Cardiac fibroblast (primary cell): Measurements from ENCODE around the gene EIF2B5.

Source experiments
- DNase-seq, 2 donors: peaks; one replicate each; pipeline versions ENCODE4 v3.0.0 to v3.0.0-alpha.2; 2010; ENCODE audit warnings: low read depth in 2 of 2
- H3K4me3 ChIP-seq, 2 donors: replicated peaks in 1 of 2; 1 replicate in 1 of 2; 2 replicates in 1 of 2; pipeline ENCODE4 v1.5.1; 2011; ENCODE audit warnings: low read depth in 2 of 2, low read length in 2 of 2, mild to moderate bottlenecking in 2 of 2, moderate library complexity in 1 of 2
- TF ChIP-seq, protein P1 (sequence below): IDR thresholded peaks from one replicate; pipeline ENCODE4 v1.5.1; 2011; ENCODE audit warnings: low read depth, mild to moderate bottlenecking, low read length, inconsistent platforms

EIF2B5 gene

GRCh38 chr3:184135149-184135910 is at the start of gene EIF2B5:
Gene EIF2B5, plus strand, starts transcription at chr3:184135358. Its CDS starts 28 bp downstream, at chr3:184135386.
- peak; percentile 94 to 95 for DNase-seq
- TF ChIP-seq, protein P1, sequence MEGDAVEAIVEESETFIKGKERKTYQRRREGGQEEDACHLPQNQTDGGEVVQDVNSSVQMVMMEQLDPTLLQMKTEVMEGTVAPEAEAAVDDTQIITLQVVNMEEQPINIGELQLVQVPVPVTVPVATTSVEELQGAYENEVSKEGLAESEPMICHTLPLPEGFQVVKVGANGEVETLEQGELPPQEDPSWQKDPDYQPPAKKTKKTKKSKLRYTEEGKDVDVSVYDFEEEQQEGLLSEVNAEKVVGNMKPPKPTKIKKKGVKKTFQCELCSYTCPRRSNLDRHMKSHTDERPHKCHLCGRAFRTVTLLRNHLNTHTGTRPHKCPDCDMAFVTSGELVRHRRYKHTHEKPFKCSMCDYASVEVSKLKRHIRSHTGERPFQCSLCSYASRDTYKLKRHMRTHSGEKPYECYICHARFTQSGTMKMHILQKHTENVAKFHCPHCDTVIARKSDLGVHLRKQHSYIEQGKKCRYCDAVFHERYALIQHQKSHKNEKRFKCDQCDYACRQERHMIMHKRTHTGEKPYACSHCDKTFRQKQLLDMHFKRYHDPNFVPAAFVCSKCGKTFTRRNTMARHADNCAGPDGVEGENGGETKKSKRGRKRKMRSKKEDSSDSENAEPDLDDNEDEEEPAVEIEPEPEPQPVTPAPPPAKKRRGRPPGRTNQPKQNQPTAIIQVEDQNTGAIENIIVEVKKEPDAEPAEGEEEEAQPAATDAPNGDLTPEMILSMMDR = peak; percentile 44
- peak within 1 kb of the TSS; percentile 90 to 94 for H3K4me3 ChIP-seq

DNA sequence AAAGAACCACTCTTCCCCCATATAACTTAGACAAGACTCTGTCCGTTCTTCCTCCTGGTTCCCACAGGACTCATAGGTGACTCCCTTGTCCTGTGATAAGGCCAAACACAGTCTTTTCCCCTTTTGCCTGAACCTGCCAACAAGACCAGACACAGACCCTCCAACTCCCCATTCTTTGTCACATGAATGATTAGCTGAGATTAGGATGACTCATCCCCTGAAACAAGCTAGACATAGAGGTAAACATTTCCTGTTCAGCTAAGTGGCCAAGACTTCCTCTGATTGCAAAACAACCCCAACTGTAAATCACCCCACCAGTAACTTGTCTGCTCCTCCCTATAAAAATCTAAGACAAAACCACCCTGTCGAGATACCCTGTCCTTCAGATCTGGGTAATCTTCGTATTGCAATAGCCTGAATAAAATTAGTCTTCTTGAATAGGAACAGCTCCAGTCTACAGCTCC is 49.7 kb upstream of the EIF2B5 start:
- no peak overlapping the region for H3K4me3 ChIP-seq
- TF ChIP-seq, protein P1 = no peak
- DNase-seq = peak; percentile 49 to 66

DNA sequence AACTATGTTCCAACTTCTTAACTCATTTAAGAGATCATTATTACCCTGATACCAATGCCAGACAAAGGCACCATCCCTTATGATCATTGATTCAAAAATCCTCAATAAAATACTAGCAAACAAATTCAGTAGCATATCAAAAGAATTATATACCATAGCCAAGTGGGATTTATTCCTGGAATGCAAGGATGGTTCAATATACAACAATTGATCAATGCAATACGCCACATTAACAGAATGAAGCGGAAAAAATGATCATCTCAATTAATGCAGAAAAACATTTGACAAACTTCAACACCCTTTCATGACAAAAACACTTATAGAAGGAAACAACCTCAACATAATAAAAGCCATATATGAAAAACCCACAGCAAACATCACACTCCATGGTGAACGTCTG is 43.0 kb upstream of the EIF2B5 start:
- peak in 1 of 2 donors; percentile 6 for DNase-seq

GRCh38 chr3:184096811-184097383 is 38.3 kb upstream of the EIF2B5 start, which contains the start of gene HTR3E:
Gene HTR3E, plus strand, starts transcription at chr3:184097064. Its CDS starts 466 bp downstream, at chr3:184097530.
- TF ChIP-seq, protein P1 = no peak
- DNase-seq = peak in 1 of 2 donors; percentile 18
- no peak within 1 kb of the TSS for H3K4me3 ChIP-seq

More for the DNA sequence above, 43.0 kb upstream of the EIF2B5 start:
- no peak overlapping the region for H3K4me3 ChIP-seq
- TF ChIP-seq, protein P1 = no peak

DNA sequence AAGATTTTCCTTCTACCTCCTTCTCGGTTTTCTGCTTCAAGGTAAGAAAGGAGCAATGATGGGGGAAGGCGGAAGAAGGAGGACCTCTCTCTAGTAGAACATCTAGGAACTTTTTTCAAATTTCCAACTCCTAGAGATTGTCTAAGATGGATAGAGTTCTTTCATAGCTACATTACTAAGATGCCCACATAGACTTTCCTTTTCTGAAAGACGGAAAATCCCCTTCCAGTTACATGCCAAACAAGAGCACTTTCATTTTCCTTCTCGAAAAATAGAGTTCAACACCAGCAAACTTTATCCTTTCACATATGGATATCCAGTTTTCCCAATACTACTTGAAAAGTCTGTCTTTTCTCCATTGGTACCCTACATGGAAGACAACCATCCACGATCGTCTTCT is 37.6 kb upstream of the EIF2B5 start:
- no peak for DNase-seq
- TF ChIP-seq, protein P1 = no peak
- H3K4me3 ChIP-seq = no peak overlapping the region

DNA sequence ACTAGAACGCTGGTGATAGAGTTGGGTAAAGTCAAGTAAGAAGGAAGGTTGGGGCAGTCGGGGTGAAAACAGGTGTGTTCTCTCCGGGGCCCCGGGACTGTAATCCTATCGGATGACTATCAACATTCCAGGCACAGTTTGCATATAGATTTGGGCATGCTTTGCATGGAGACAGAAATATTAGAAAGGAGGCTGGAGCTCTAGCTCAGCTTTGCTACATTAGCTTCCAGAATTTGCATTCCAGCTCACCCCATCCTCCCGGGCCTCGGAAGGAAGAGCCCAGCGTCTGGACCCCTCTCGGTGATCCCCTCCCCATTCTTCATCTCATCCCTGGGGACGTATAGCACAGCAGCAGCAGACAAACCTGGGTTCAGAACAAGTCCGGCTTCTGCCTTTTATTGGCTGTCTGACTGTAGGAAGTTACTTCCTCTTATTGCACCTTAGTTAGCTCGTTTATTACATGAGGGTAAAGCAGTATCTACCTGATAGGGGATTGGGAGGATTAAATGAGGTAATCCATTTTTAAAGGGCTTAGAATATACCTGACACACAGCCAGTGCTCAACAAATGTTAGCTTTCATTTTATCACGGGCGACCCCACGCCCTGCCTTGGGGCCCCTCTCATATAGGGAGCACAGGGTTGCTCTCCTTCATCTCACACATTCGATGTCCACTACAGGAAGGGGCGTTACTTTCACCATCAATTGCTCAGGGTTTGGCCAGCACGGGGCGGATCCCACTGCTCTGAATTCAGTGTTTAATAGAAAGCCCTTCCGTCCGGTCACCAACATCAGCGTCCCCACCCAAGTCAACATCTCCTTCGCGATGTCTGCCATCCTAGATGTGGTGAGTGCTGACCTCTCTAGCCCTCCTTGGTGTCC is 35.1 kb upstream of the EIF2B5 start:
- DNase-seq = no peak
- TF ChIP-seq, protein P1 = no peak
- H3K4me3 ChIP-seq = no peak overlapping the region
